ENCODE results near the gene PMVK.

Gene PMVK

DNA sequence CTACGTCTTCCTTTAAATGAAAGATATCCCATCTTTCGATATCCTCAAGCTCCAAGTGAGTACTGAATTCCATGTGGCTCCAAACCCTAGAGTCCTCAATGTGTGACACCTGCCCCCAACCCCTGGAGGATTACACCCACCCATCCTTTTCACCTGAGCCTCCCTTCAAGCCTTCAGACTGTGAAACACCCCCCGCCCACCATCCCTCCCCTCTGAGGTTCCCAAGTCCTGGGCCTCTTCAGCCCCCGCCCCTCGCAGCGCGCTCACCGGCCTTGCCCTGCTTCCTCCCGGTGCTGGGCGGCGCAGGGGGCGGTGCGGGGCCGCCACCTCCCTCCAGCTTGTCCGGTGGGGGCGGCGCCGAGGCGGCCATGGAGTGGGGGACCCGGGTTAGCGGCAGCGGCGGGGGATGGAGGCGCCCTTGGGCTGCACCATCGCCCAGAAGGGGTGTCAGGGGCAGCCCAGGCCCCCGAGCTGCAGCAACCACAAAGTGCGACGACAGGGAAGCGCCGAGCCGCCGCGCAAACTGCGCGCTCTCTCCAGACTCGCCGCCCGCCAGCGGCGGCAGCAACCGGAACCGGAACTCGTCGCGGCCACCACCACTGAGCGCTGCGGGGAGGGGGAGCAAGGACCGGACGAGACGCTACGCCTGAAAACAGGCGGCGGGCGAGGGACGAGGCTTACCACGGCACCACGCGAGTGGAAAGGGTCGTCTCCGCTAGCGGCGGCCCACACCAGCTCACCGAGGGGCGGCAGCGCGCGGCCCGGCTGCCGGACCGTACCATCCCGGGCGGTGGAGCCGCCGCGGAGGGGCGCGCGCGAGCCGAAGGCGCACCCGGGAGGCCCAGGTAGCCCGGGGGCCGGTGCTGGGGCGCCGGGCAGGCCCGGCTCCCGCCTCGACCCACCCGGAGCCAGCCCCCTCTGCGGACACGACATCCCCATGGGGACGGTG is 25.0 kb upstream of the PMVK start, which contains the start of gene PYGO2:
TSS of gene PYGO2 (minus strand) at position 576 of the 949 bp plus-strand sequence. CDS start at position 370, 206 bp downstream.
- TF ChIP-seq CREB1 (IDR thresholded peaks at IDR 0.05; ENCODE audit: low read depth): 0 out of 2 replicates have a peak, but pooled peaks have one; percentile 27
- no peak for TF ChIP-seq TEAD4 (IDR thresholded peaks at IDR 0.05)
- TF ChIP-seq USF1 (IDR thresholded peaks at IDR 0.05): no peak
- TF ChIP-seq EP300 (IDR thresholded peaks at IDR 0.05; ENCODE audit: borderline replicate concordance): peak; percentile 42; the same call in 1 of the 2 replicates
- peak; percentile 62 for TF ChIP-seq YY1 (IDR thresholded peaks at IDR 0.05; ENCODE audit: low read depth)
- peak; percentile 0; the same call in 1 of the 2 replicates for TF ChIP-seq TCF12 (IDR thresholded peaks at IDR 0.05; ENCODE audit: low read depth)
- peak; percentile 77; the same call in 1 of the 2 replicates for TF ChIP-seq ZBTB7A (IDR thresholded peaks at IDR 0.05; ENCODE audit: low read depth)
- peak; percentile 16; the same call in 1 of the 2 replicates for TF ChIP-seq MAX (IDR thresholded peaks at IDR 0.05)
- TF ChIP-seq TAF1 (IDR thresholded peaks at IDR 0.05; ENCODE audit: low read depth): peak; percentile 76
- no peak for TF ChIP-seq FOXM1 (IDR thresholded peaks at IDR 0.05; ENCODE audit: borderline replicate concordance, low read depth)
- TF ChIP-seq RAD21 (IDR thresholded peaks at IDR 0.05; ENCODE audit: low read depth): peak; percentile 30; the same call in 1 of the 2 replicates
- TF ChIP-seq REST (IDR thresholded peaks at IDR 0.05; ENCODE audit: low read depth): peak; percentile 6; the same call in 1 of the 2 replicates

- TF ChIP-seq REST (IDR thresholded peaks at IDR 0.05; ENCODE audit: low read depth) (no peak), TAF1 (IDR thresholded peaks at IDR 0.05; ENCODE audit: low read depth) (no peak), YY1 (IDR thresholded peaks at IDR 0.05; ENCODE audit: low read depth) (no peak), NFIC (IDR thresholded peaks at IDR 0.05) (no peak), CREB1 (IDR thresholded peaks at IDR 0.05; ENCODE audit: low read depth) (no peak), ZBTB7A (IDR thresholded peaks at IDR 0.05; ENCODE audit: low read depth) (no peak), CEBPB (IDR thresholded peaks at IDR 0.05) (no peak), TCF12 (IDR thresholded peaks at IDR 0.05; ENCODE audit: low read depth) (no peak), FOXM1 (IDR thresholded peaks at IDR 0.05; ENCODE audit: borderline replicate concordance, low read depth) (no peak), USF1 (IDR thresholded peaks at IDR 0.05) (no peak), MAX (IDR thresholded peaks at IDR 0.05) (no peak), EGR1 (IDR thresholded peaks at IDR 0.05) (no peak), RAD21 (IDR thresholded peaks at IDR 0.05; ENCODE audit: low read depth) (no peak), TEAD4 (IDR thresholded peaks at IDR 0.05) (no peak), EP300 (IDR thresholded peaks at IDR 0.05; ENCODE audit: borderline replicate concordance) (no peak)
Observed at GRCh38 chr1:154960446-154961136, 24.1 kb upstream of the PMVK start.

DNA sequence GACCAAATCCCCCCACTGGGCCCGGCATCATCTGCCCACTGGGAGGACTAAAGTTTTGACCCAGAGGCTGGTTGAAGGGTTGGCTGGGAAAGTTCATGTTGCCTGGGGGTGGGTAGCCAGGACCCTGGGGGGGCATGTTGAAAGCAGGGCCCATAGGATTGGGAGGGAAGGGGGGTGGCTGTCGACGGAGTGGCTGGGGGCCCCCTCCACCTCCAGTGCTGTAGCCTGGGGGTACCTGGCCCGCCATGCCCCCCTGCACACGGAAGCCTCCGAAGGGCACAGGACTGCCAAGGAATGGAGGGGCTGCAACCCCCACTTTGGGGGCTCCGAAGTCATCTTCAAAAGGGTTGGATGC is 22.9 kb upstream of the PMVK start:
- TF ChIP-seq TCF12 (IDR thresholded peaks at IDR 0.05; ENCODE audit: low read depth) (no peak), EP300 (IDR thresholded peaks at IDR 0.05; ENCODE audit: borderline replicate concordance) (no peak), EGR1 (IDR thresholded peaks at IDR 0.05) (no peak), ZBTB7A (IDR thresholded peaks at IDR 0.05; ENCODE audit: low read depth) (no peak), RAD21 (IDR thresholded peaks at IDR 0.05; ENCODE audit: low read depth) (no peak), MAX (IDR thresholded peaks at IDR 0.05) (no peak), CEBPB (IDR thresholded peaks at IDR 0.05) (no peak), FOXM1 (IDR thresholded peaks at IDR 0.05; ENCODE audit: borderline replicate concordance, low read depth) (no peak), USF1 (IDR thresholded peaks at IDR 0.05) (no peak), NFIC (IDR thresholded peaks at IDR 0.05) (no peak), REST (IDR thresholded peaks at IDR 0.05; ENCODE audit: low read depth) (no peak), TEAD4 (IDR thresholded peaks at IDR 0.05) (no peak), YY1 (IDR thresholded peaks at IDR 0.05; ENCODE audit: low read depth) (no peak), CREB1 (IDR thresholded peaks at IDR 0.05; ENCODE audit: low read depth) (no peak), TAF1 (IDR thresholded peaks at IDR 0.05; ENCODE audit: low read depth) (no peak)

All from Ishikawa (cell line).